Breast epithelium (tissue), 4 donors: ENCODE measurements around the gene PIP5K1B. TPM values are rescaled to one million over a fixed set of nuclear protein-coding genes. Genes with fewer than 3 reads are reported as not detected.

Source experiments
- DNase-seq, 2 donors: peaks; one replicate each; pipeline ENCODE4 v3.0.0-alpha.2; 2019; ENCODE audit warnings: low spot score in 2 of 2
- H3K27ac ChIP-seq, 2 donors: fragments of 200-600 bp; sonication (generic) in 1 of 2; one replicate each; pipeline ENCODE4 v1.5.1; 2016 to 2019; ENCODE audit warnings: mild to moderate bottlenecking in 1 of 2
- H3K27me3 ChIP-seq, 2 donors: fragments of 200-600 bp; sonication (generic) in 1 of 2; one replicate each; pipeline versions ENCODE4 v1.5.1 to v1.6.0; 2017 to 2019; ENCODE audit warnings: control low read depth in 1 of 2, mild to moderate bottlenecking in 1 of 2
- H3K36me3 ChIP-seq: fragments of 200-600 bp; one replicate; pipeline ENCODE4 v1.5.1; 2019
- H3K4me1 ChIP-seq, 2 donors: fragments of 200-600 bp; sonication (generic); one replicate each; pipeline ENCODE4 v1.5.1; 2016 to 2019; ENCODE audit warnings: control low read depth in 1 of 2
- H3K4me3 ChIP-seq, 3 donors: fragments of 200-600 bp; sonication (generic); 1 replicate in 2 of 3; 2 replicates in 1 of 3; pipeline ENCODE4 v1.5.1; 2016 to 2019; ENCODE audit warnings: mild to moderate bottlenecking in 3 of 3, moderate library complexity in 2 of 3
- H3K9me3 ChIP-seq, 2 donors: fragments of 200-600 bp; sonication (generic) in 1 of 2; one replicate each; pipeline ENCODE4 v1.5.1; 2016 to 2019; ENCODE audit warnings: control low read depth in 1 of 2
- CTCF ChIP-seq, 3 donors: fragments of 450-650 bp; IDR thresholded peaks; one replicate each; pipeline ENCODE4 v1.5.1; 2016 to 2017; ENCODE audit warnings: antibody characterized with exemption in 3 of 3, mild to moderate bottlenecking in 3 of 3, moderate library complexity in 3 of 3
- POLR2A ChIP-seq: fragments of 450-650 bp; IDR thresholded peaks from one replicate; pipeline ENCODE4 v1.6.1; 2016; ENCODE audit warnings: antibody characterized with exemption, mild to moderate bottlenecking, moderate library complexity
- POLR2AphosphoS5 ChIP-seq, 3 donors: sonication (generic); formaldehyde crosslinking; IDR thresholded peaks; one replicate each; pipeline ENCODE4 v1.6.1; 2017; ENCODE audit warnings: antibody characterized with exemption in 3 of 3
- intact Hi-C: fragments of 100-400 bp; cut with DNase I; formaldehyde crosslinking; loops from one replicate; pipeline ENCODE4 v1.15.1; 2023; ENCODE audit warnings: low total_unique reads
- total RNA-seq, 3 donors: library from RNA; depleted of rRNA; stranded (reverse); fragments of >200 nt; gene quantifications; one replicate each; pipeline ENCODE4 v1.1.0, GENCODE V29; 2016

Gene PIP5K1B
- total RNA-seq, 3 donors from 2014 or later: 0.80 to 11.1 (median 9.8) TPM

- Histone ChIP-seq H3K36me3 (no peaks in the 10 kb centered on the region), H3K27me3 (no peaks in the 10 kb centered on the region), H3K4me3 (no peak overlapping the region), H3K4me1 (no peaks in the 10 kb centered on the region), H3K9me3 (no peaks in the 10 kb centered on the region), H3K27ac (no peak overlapping the region)
- no peak for DNase-seq
- intact Hi-C loops: no loop called here
- TF ChIP-seq POLR2AphosphoS5 (IDR thresholded peaks at IDR 0.05) (no peak), CTCF (IDR thresholded peaks at IDR 0.05) (no peak), POLR2A (no peak)
Observed at GRCh38 chr9:68925175-68925574, 220.1 kb downstream of the PIP5K1B start.

GRCh38 chr9:68927165-68927564 is 222.1 kb downstream of the PIP5K1B start:
- no peak for TF ChIP-seq POLR2AphosphoS5 (IDR thresholded peaks at IDR 0.05)
- no peak for TF ChIP-seq CTCF (IDR thresholded peaks at IDR 0.05)
- no peak for TF ChIP-seq POLR2A
- no peaks in the 10 kb centered on the region for H3K36me3 ChIP-seq
- H3K4me3 ChIP-seq: no peak overlapping the region
- no peaks in the 10 kb centered on the region for H3K27me3 ChIP-seq
- intact Hi-C loops: no loop called here
- H3K9me3 ChIP-seq: no peaks in the 10 kb centered on the region
- H3K27ac ChIP-seq: no peak overlapping the region
- H3K4me1 ChIP-seq: no peaks in the 10 kb centered on the region
- DNase-seq: no peak

GRCh38 chr9:68931821-68932220 is 226.8 kb downstream of the PIP5K1B start:
- Histone ChIP-seq H3K36me3 (no peaks in the 10 kb centered on the region), H3K4me1 (no peaks in the 10 kb centered on the region), H3K9me3 (no peaks in the 10 kb centered on the region), H3K27me3 (no peaks in the 10 kb centered on the region), H3K27ac (no peak overlapping the region), H3K4me3 (no peak overlapping the region)
- DNase-seq: no peak
- intact Hi-C loops: no loop called here
- no peak for TF ChIP-seq POLR2AphosphoS5 (IDR thresholded peaks at IDR 0.05)
- TF ChIP-seq CTCF (IDR thresholded peaks at IDR 0.05): no peak
- TF ChIP-seq POLR2A: no peak

GRCh38 chr9:68932458-68932857 is 227.4 kb downstream of the PIP5K1B start:
- Histone ChIP-seq H3K4me1 (no peaks in the 10 kb centered on the region), H3K4me3 (no peak overlapping the region), H3K9me3 (no peaks in the 10 kb centered on the region), H3K27me3 (no peaks in the 10 kb centered on the region), H3K36me3 (no peaks in the 10 kb centered on the region), H3K27ac (no peak overlapping the region)
- no peak for DNase-seq
- intact Hi-C loops: no loop called here
- TF ChIP-seq POLR2AphosphoS5 (IDR thresholded peaks at IDR 0.05) (no peak), CTCF (IDR thresholded peaks at IDR 0.05) (no peak), POLR2A (no peak)

- H3K36me3 ChIP-seq: no peaks in the 10 kb centered on the region
- H3K27ac ChIP-seq: no peak overlapping the region
- TF ChIP-seq POLR2A (no peak), CTCF (IDR thresholded peaks at IDR 0.05) (no peak), POLR2AphosphoS5 (IDR thresholded peaks at IDR 0.05) (no peak)
- no peaks in the 10 kb centered on the region for H3K4me1 ChIP-seq
- intact Hi-C loops: no loop called here
- no peaks in the 10 kb centered on the region for H3K27me3 ChIP-seq
- H3K4me3 ChIP-seq: no peak overlapping the region
- H3K9me3 ChIP-seq: no peaks in the 10 kb centered on the region
- DNase-seq: no peak
Observed at GRCh38 chr9:68933434-68934328, 228.6 kb downstream of the PIP5K1B start.
